ENCODE measurements around the gene PSORS1C2. TPM values are rescaled to one million over a fixed set of nuclear protein-coding genes. Genes with fewer than 3 reads are reported as not detected.

Gene PSORS1C2
- total and polyA plus RNA-seq, 2 donors (not counting 1 experiment from before 2014, with no cell fraction given) = not detected

GRCh38 chr6:31111712-31112111 lies 27.2 kb downstream of the PSORS1C2 start:
- no peak overlapping the region for H3K27ac ChIP-seq (ENCODE audit: insufficient read depth, low read length)
- H3K4me2 ChIP-seq (ENCODE audit: extremely low read depth, insufficient read depth, low read length) = no peak overlapping the region
- peaks cover 20% of the 10 kb centered on the region for H3K27me3 ChIP-seq (ENCODE audit: control insufficient read depth, insufficient read depth, low read length)
- no peak for DNase-seq (ENCODE audit: low read depth in 2 of 2)
- no peaks in the 10 kb centered on the region for H4K20me1 ChIP-seq (ENCODE audit: control insufficient read depth, extremely low read depth, insufficient read depth, low read length)
- no peaks in the 10 kb centered on the region for H3K79me2 ChIP-seq (ENCODE audit: control insufficient read depth, insufficient read depth, low read length)
- H3K9ac ChIP-seq (ENCODE audit: insufficient read depth, low read length) = no peak overlapping the region
- peaks cover 17% of the 10 kb centered on the region for H3K4me1 ChIP-seq (ENCODE audit: control insufficient read depth, extremely low read depth, insufficient read depth, low read length)
- H2AFZ ChIP-seq (ENCODE audit: low read length) = no peak overlapping the region
- no peaks in the 10 kb centered on the region for H3K36me3 ChIP-seq (ENCODE audit: control insufficient read depth, insufficient read depth, low read length)
- H3K9me3 ChIP-seq (ENCODE audit: control insufficient read depth, insufficient read depth, low read depth, low read length) = no peaks in the 10 kb centered on the region
- TF ChIP-seq CTCF (conservative IDR thresholded peaks at IDR 0.05 in 1 of 2, IDR thresholded peaks at IDR 0.05 in 1 of 2; ENCODE audit: low read depth in 1 of 2, low read length in 2 of 2) (no peak), EZH2 (IDR thresholded peaks at IDR 0.05; ENCODE audit: low read length, missing control alignments) (no peak)
- no peak overlapping the region for H3K4me3 ChIP-seq (replicated peaks in 1 of 4; ENCODE audit: control extremely low read depth in 1 of 4, insufficient read depth in 1 of 4, low read depth in 3 of 4, low read length in 4 of 4)

- no peaks in the 10 kb centered on the region for H3K36me3 ChIP-seq (ENCODE audit: control insufficient read depth, insufficient read depth, low read length)
- H3K27me3 ChIP-seq (ENCODE audit: control insufficient read depth, insufficient read depth, low read length) = peaks cover 20% of the 10 kb centered on the region
- H2AFZ ChIP-seq (ENCODE audit: low read length) = no peak overlapping the region
- no peak overlapping the region for H3K9ac ChIP-seq (ENCODE audit: insufficient read depth, low read length)
- H3K4me1 ChIP-seq (ENCODE audit: control insufficient read depth, extremely low read depth, insufficient read depth, low read length) = peaks cover 17% of the 10 kb centered on the region
- no peak overlapping the region for H3K4me2 ChIP-seq (ENCODE audit: extremely low read depth, insufficient read depth, low read length)
- TF ChIP-seq EZH2 (IDR thresholded peaks at IDR 0.05; ENCODE audit: low read length, missing control alignments) (no peak), CTCF (conservative IDR thresholded peaks at IDR 0.05 in 1 of 2, IDR thresholded peaks at IDR 0.05 in 1 of 2; ENCODE audit: low read depth in 1 of 2, low read length in 2 of 2) (no peak)
- no peaks in the 10 kb centered on the region for H3K9me3 ChIP-seq (ENCODE audit: control insufficient read depth, insufficient read depth, low read depth, low read length)
- H3K79me2 ChIP-seq (ENCODE audit: control insufficient read depth, insufficient read depth, low read length) = no peaks in the 10 kb centered on the region
- H3K27ac ChIP-seq (ENCODE audit: insufficient read depth, low read length) = no peak overlapping the region
- no peaks in the 10 kb centered on the region for H4K20me1 ChIP-seq (ENCODE audit: control insufficient read depth, extremely low read depth, insufficient read depth, low read length)
- no peak for DNase-seq (ENCODE audit: low read depth in 2 of 2)
- no peak overlapping the region for H3K4me3 ChIP-seq (replicated peaks in 1 of 4; ENCODE audit: control extremely low read depth in 1 of 4, insufficient read depth in 1 of 4, low read depth in 3 of 4, low read length in 4 of 4)
Observed at GRCh38 chr6:31110825-31111582, 27.9 kb downstream of the PSORS1C2 start.

GRCh38 chr6:31107052-31107451 lies 31.8 kb downstream of the PSORS1C2 start:
- Histone ChIP-seq H3K27me3 (ENCODE audit: control insufficient read depth, insufficient read depth, low read length) (peaks cover 17% of the 10 kb centered on the region), H3K4me3 (replicated peaks in 1 of 4; ENCODE audit: control extremely low read depth in 1 of 4, insufficient read depth in 1 of 4, low read depth in 3 of 4, low read length in 4 of 4) (no peak overlapping the region), H4K20me1 (ENCODE audit: control insufficient read depth, extremely low read depth, insufficient read depth, low read length) (no peaks in the 10 kb centered on the region), H3K9ac (ENCODE audit: insufficient read depth, low read length) (no peak overlapping the region), H3K4me2 (ENCODE audit: extremely low read depth, insufficient read depth, low read length) (no peak overlapping the region), H3K27ac (ENCODE audit: insufficient read depth, low read length) (no peak overlapping the region), H3K36me3 (ENCODE audit: control insufficient read depth, insufficient read depth, low read length) (no peaks in the 10 kb centered on the region), H2AFZ (ENCODE audit: low read length) (no peak overlapping the region), H3K79me2 (ENCODE audit: control insufficient read depth, insufficient read depth, low read length) (no peaks in the 10 kb centered on the region), H3K9me3 (ENCODE audit: control insufficient read depth, insufficient read depth, low read depth, low read length) (no peaks in the 10 kb centered on the region), H3K4me1 (ENCODE audit: control insufficient read depth, extremely low read depth, insufficient read depth, low read length) (no peaks in the 10 kb centered on the region)
- TF ChIP-seq EZH2 (IDR thresholded peaks at IDR 0.05; ENCODE audit: low read length, missing control alignments) = no peak
- no peak for TF ChIP-seq CTCF (conservative IDR thresholded peaks at IDR 0.05 in 1 of 2, IDR thresholded peaks at IDR 0.05 in 1 of 2; ENCODE audit: low read depth in 1 of 2, low read length in 2 of 2)
- no peak for DNase-seq (ENCODE audit: low read depth in 2 of 2)

All from fibroblast of lung (primary cell).